HG03280 (cell line): Measurements from ENCODE around the gene FOXR1.

ENCODE experiments used
- ATAC-seq: cut with Tn5 transposase; IDR thresholded peaks from one replicate; pipeline ENCODE4 v1.9.1; 2021; ENCODE audit warnings: mild to moderate bottlenecking, moderate library complexity; ENCODE audit not compliant: unreplicated experiment

The FOXR1 gene, protein sequence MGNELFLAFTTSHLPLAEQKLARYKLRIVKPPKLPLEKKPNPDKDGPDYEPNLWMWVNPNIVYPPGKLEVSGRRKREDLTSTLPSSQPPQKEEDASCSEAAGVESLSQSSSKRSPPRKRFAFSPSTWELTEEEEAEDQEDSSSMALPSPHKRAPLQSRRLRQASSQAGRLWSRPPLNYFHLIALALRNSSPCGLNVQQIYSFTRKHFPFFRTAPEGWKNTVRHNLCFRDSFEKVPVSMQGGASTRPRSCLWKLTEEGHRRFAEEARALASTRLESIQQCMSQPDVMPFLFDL

DNA sequence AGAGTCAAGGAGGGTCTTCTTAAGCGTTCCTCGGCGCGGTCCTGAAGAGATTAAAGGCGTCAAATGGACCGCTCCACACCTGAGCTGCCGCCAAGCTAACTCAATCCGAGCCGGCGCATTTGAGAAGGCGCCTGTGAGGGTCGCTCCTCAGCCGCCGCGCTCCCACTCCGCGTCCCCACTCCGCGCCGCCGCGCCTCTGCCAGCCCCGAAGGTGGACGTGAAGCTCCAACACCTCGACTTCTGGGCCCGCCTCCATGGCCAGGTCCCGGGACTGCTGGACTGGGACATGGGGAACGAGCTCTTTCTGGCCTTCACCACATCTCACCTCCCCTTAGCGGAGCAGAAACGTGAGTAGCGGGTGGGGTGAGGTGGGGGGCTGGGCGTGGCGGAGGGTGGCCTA lies at the start of gene FOXR1:
Gene FOXR1, plus strand, starts transcription at position 116 of the 400 bp plus-strand sequence. Its CDS starts 171 bp downstream, at position 287.
- ATAC-seq = no peak

GRCh38 chr11:118921929-118922744 lies 49.4 kb upstream of the FOXR1 start:
- no peak for ATAC-seq

DNA sequence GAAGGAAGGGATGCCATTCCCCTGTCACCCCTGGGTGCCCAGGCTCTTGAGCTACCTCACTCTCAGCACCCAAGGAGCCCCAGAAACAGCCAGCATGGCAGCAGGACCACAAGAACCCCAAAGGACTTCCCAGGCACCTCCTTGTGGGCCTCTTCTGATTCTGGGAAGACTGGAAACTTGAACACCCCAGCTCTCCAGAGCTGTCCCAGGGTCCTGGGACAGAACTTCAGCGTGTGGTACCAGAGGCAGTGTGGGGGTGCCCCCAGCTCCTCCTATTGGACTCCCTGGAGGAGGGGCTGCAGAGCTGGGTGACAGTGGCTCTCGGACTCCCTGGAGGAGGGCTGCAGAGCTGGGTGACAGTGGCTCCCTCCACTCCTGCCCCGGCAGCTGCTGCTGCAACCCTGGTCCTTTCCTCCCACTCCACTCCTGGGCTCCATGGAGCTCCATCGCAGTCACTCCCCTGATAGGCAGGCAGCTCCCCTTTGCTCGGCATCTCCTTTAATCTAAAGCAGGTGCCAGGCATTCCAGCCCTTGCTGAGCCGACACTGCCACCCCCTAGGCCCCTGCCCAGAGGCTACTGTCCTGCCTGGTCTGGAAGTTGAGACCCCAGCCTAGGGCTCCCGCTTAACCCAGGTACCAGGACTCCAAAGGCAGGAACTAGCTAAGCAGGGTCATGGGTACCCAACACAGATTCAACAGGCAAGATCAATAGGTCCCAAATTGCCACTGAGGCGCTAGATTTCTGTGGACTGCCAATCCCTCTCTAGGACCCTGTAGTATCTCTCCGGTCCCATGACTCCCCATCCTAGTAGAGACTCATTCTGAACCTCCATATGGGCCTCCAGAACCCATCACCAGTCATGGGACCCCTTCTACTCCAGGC lies 48.6 kb upstream of the FOXR1 start:
- ATAC-seq = no peak

DNA sequence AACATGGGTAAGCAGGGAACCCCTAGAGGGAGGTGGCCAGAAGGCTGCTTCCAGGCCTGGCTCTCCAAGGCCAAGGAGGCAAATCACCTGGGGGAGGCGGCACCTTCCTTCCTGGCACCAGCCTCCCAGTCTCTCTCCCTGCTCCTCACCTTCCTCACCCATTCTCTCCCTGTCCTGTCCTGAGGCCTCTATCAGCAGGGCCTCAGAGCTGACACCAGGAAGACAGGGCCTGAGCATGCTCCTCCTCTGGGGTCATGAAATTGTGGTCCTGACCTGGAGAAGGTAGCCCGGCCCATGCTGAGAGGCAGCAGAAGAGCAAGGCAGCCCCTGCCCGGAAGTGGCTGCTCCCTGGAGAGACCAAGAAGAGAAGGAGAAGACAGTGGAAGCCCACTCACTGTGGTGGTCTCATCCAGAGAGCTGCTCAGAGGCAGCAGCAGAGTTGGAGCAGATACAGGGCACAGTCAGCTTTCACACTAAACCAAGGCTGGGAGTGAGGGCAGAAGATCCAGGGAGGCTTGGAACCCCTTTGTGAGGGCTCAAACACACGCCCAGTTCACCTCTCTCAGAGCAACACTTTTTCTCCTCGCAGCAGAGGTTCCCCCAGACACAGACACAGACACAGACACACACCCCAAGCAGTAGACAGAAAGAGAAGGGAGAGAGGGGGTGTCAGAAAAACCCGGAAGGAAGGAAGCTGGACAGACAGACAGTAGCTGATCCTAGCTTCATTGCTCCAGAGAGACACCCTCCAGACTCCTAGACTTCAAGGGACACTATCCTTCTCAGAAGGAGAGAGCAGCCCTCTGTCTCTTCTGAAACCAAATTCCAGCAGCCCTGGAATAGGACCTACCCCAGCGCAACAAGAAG lies 47.6 kb upstream of the FOXR1 start:
- no peak for ATAC-seq

- ATAC-seq = no peak
These were observed 46.7 kb upstream of the FOXR1 start for GRCh38 chr11:118924591-118925585.

GRCh38 chr11:118927554-118928100 lies 43.9 kb upstream of the FOXR1 start:
- no peak for ATAC-seq

DNA sequence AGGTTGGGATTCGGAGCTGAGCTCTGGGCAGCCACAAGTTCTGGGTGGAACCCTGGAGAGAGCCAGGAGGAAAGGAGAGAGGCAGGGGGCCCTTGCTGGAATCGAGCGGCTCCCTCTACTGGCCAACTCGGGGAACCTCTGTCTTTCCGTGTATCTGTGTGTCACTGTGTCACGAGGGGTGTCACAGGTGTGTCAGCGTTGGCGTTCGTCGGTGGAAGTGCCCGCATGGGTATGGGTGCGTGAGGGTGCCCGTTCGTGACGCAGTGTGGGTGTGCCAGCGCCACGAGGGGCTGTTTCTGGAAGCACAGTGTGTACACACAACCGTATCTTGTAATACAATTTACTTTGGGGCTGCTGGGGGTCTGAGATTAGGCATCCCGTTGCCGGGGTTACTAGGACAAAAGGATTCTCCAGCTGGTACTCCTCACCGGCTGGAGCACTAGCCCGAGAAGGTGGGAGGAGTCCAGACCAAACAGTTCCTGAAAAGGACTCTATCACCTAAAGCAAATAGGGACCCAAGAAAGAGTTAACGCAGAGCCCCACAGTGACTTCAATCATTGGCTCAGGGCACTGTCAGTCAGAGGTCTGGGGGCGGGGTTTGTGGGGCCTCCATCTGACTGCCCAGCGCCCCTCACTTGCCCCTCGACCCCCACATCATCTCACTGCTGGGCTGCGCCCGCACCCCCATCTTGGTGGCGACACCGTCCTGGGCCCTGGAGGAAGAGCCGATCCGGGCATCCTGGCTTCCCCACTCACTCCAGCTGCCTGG lies 43.3 kb upstream of the FOXR1 start:
- peak; percentile 38 for ATAC-seq

DNA sequence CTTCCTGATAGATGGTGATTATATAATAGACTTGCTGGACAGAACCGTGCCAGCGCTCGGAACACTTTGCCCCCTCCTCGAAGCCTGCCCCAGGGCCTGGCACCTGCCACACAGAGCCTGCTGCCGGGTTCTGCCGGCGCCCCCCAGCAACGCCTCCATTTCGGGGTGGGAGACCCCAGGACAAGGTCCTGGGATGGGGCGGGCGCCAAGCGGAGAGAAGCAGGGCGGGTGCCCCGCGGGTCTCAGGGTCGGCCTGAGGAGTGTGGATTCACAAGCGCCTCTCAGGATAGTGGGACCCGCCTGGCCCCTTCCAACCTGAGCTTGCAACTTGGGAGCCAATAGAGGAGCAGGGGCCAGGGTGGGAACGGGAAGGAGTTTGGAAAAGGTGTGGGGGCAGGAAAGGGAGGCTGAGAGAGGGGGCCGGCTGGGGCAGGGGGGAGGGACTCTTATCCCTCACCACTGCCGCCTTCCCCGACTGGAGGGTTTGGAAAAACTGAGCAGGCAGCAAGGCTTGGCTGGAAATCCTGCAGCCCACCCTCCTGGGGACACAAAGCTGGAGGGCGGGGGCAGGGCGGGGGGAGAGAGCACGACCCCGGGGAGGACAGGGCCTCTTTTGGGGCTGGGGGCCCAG lies 42.6 kb upstream of the FOXR1 start:
- no peak for ATAC-seq

GRCh38 chr11:118929501-118930093 lies 42.0 kb upstream of the FOXR1 start:
- no peak for ATAC-seq

GRCh38 chr11:118930094-118930712 lies 41.4 kb upstream of the FOXR1 start:
- ATAC-seq = no peak

GRCh38 chr11:118931571-118931970 lies 40.0 kb upstream of the FOXR1 start:
- no peak for ATAC-seq

- no peak for ATAC-seq
These were observed 38.1 kb upstream of the FOXR1 start for GRCh38 chr11:118933486-118933885.

DNA sequence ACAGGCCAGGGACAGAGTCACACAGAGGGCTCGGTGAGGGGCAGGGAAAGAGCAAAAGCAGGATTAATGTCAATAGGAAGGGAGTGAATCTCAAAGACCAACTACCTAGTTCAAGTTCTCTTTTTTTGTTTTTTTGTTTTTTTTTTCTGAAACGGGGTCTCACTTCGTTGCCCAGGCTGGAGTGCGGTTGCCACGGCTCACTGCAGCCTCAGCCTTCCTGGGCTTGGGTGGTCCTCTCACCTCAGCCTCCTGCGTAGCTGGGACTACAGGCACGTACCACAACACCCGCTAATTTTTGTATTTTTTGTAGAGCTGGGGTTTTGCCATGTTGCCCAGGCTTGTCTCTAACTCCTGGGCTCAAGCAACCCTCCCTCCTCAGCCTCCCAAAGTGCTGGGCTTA lies 36.2 kb upstream of the FOXR1 start:
- ATAC-seq = no peak

GRCh38 chr11:118938491-118939403 lies 32.8 kb upstream of the FOXR1 start:
- no peak for ATAC-seq

DNA sequence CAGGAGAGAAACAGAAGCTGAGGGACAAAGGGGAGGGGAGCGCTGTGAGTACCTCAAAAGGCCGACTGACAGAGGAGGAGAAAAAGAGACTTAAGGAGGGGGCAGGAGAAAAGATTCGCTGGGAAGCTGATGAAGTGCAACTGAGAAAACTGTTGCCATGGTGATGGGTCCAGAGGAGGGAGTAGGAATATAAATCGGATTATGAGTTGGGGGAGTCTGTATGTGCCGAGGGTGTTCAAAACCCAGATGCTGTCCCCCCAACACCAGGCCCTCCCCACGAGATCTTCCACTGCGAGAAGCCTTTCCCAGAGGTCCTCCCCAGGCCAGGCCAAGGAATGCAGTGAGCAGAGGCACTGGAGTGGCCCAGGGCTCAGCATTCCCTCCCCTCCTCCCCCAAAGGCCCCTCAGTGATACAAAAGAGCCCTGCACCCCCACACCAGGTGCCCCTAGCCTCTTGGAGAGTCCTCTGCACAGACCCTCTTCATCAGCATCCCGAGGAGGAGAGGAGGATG lies 32.1 kb upstream of the FOXR1 start:
- no peak for ATAC-seq
